Measurements from ENCODE around the gene RHOT2.

RHOT2 gene

DNA sequence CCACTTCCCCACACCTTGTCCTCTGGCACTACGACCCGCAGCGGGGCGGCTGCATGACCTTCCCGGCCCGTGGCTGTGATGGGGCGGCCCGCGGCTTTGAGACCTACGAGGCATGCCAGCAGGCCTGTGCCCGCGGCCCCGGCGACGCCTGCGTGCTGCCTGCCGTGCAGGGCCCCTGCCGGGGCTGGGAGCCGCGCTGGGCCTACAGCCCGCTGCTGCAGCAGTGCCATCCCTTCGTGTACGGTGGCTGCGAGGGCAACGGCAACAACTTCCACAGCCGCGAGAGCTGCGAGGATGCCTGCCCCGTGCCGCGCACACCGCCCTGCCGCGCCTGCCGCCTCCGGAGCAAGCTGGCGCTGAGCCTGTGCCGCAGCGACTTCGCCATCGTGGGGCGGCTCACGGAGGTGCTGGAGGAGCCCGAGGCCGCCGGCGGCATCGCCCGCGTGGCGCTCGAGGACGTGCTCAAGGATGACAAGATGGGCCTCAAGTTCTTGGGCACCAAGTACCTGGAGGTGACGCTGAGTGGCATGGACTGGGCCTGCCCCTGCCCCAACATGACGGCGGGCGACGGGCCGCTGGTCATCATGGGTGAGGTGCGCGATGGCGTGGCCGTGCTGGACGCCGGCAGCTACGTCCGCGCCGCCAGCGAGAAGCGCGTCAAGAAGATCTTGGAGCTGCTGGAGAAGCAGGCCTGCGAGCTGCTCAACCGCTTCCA lies 34.4 kb upstream of the RHOT2 start:
- TF ChIP-seq, protein P1, sequence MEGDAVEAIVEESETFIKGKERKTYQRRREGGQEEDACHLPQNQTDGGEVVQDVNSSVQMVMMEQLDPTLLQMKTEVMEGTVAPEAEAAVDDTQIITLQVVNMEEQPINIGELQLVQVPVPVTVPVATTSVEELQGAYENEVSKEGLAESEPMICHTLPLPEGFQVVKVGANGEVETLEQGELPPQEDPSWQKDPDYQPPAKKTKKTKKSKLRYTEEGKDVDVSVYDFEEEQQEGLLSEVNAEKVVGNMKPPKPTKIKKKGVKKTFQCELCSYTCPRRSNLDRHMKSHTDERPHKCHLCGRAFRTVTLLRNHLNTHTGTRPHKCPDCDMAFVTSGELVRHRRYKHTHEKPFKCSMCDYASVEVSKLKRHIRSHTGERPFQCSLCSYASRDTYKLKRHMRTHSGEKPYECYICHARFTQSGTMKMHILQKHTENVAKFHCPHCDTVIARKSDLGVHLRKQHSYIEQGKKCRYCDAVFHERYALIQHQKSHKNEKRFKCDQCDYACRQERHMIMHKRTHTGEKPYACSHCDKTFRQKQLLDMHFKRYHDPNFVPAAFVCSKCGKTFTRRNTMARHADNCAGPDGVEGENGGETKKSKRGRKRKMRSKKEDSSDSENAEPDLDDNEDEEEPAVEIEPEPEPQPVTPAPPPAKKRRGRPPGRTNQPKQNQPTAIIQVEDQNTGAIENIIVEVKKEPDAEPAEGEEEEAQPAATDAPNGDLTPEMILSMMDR (IDR thresholded peaks at IDR 0.05; ENCODE audit: control insufficient read depth, insufficient read depth, low read depth, low read length, missing control alignments) = no peak
- H3K4me3 ChIP-seq (ENCODE audit: control insufficient read depth, low read depth, low read length) = no peak overlapping the region
- DNase-seq (ENCODE audit: low read depth) = no peak

DNA sequence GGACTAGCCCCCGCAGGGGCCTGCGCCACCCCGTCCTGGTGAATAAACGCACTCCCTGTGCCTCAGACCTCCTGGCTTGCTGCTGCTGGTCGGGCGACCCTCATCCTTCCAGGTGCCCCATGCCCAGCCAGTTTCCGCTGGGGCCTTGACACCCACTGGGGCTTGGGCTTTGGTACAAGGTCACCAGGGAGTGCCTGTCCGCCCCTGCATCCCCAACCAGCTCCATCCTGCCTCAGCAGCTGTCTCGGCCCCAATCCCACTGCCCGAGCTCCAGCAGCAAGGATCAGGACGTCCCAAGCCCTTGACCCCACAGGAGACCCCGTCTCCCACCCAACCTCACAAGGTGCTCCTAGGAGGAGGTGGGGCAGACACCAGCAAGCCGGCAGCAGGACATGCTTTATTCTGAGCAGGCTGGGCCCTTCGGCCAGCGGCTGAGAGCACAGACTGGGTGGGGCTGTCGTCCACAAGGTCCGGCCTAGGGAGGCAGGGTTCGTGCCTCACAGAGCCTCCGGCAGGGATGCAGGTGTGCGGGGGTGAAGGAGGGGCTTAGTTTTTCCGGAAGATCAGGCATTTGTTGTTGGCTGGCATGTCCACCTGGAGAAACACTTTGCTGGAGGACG lies 33.8 kb upstream of the RHOT2 start:
- DNase-seq (ENCODE audit: low read depth) = no peak
- no peak overlapping the region for H3K4me3 ChIP-seq (ENCODE audit: control insufficient read depth, low read depth, low read length)
- TF ChIP-seq, protein P1 (IDR thresholded peaks at IDR 0.05; ENCODE audit: control insufficient read depth, insufficient read depth, low read depth, low read length, missing control alignments) = no peak

DNA sequence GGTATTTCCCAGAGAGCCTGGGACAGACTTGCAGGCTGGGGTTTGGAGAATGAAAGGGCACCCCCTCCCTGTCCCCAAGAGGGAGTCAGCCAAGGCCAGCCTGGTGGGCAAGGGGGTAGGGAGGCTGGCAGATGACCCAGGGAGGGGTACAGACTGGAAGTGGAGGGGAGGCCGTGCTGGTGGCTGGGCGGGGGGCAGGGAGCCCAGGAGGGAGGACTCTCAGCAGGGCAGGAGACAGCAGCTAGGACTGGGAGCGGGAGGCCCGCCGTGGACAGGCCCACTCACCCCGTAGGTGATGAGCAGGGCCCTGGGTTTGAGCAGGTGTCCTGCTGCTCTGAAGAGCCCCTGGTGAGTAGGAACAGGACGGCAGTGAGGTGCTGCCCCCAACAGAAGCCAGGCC lies 32.9 kb upstream of the RHOT2 start:
- peak overlapping the region; percentile 78 for H3K4me3 ChIP-seq (ENCODE audit: control insufficient read depth, low read depth, low read length)
- TF ChIP-seq, protein P1 (IDR thresholded peaks at IDR 0.05; ENCODE audit: control insufficient read depth, insufficient read depth, low read depth, low read length, missing control alignments) = no peak
- DNase-seq (ENCODE audit: low read depth) = no peak

DNA sequence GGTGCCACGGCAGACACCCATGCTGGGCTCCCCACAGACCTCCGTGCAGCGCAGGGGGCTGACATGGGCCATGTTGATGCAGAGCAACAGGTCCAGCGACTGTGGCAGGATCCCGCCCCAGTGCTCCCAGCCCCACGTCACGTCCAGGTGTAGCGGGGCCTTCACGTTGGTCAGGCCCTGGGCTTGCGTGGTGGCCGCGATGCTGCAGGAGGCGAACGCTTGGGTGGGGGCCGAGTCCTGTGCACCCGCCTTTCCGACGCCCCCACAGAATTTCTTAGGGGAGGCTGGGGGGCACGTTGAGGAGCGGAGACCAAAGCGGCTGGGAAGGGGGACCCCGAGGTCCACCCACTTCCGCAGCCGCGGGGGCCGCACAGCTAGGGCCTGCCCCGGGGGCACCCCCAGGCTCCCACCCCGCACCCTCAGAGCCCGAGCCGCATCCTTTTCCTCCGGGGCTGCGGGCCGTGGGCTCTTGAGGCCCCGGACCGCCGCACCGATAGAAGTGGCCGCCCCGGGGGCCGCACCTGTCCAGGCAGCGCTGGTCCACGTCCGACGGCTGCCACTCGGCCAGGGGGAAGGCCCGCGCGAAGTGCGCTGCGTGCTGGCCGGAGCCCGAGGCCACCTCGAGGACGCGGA lies 32.2 kb upstream of the RHOT2 start:
- H3K4me3 ChIP-seq (ENCODE audit: control insufficient read depth, low read depth, low read length) = peak overlapping the region; percentile 78
- DNase-seq (ENCODE audit: low read depth) = no peak
- TF ChIP-seq, protein P1 (IDR thresholded peaks at IDR 0.05; ENCODE audit: control insufficient read depth, insufficient read depth, low read depth, low read length, missing control alignments) = no peak

DNA sequence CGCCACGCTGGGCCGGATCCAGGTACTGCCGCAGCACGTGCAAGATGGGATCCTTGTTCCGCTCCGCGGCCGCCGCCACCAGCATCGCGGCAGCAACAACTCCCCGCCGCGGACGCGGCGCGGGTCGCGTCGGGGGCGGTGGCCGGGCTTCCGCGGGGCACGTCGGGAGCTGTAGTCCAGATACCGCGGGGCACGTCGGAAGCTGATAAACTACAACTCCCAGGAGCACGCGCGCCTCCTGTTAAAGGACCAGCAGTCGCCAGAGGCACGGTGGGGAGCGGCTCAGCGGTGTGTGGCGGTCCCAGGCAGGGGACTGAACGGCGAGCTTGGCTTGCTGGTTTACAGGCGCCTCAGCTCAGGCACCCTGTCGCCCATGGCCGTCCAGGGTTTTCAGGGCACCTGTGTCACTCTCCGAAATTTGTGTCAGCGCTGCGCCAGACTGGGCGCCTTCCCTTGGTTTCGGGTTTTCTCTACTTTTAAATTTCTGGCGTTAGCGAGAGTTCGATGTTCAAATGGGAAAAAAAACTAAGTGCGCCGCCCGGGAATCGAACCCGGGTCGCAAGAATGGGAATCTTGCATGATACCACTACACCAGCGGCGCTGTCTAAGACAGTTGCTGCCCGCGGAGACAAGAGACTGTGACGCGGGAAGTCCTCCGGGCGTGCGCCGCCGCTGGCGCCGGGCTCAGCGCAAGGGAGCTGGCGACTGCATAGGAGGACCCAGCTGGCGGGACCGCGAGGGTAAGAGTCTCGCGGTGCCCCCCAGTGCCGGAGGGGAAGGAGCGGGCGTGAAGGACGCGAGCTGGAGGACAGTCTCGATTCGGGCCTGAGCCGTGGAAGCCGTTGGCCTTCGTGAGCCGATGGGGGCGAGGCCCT lies 31.5 kb upstream of the RHOT2 start, which contains the start of gene METTL26:
TSS of gene METTL26 (minus strand) at position 100 of the 875 bp plus-strand sequence. CDS start at position 85, 15 bp downstream.
- peak; percentile 75 for DNase-seq (ENCODE audit: low read depth)
- TF ChIP-seq, protein P1 (IDR thresholded peaks at IDR 0.05; ENCODE audit: control insufficient read depth, insufficient read depth, low read depth, low read length, missing control alignments) = no peak
- H3K4me3 ChIP-seq (ENCODE audit: control insufficient read depth, low read depth, low read length) = peak within 1 kb of the TSS; percentile 78
